Temporal lobe (tissue), 2 donors: ENCODE data around the gene CASK. TPM values are rescaled to one million over a fixed set of nuclear protein-coding genes. Genes with fewer than 3 reads are reported as not detected.

Source experiments
- small RNA-seq: library from RNA; depleted of rRNA; stranded (forward); fragments of <200 nt; gene quantifications from one replicate; pipeline ENCODE3, GENCODE V24; 2014; ENCODE audit warnings: low replicate concordance
- total RNA-seq: library from RNA; depleted of rRNA; stranded (reverse); fragments of >200 nt; gene quantifications from one replicate; pipeline ENCODE4 v1.2.3, GENCODE V29; 2014

CASK gene
- total RNA-seq, 1 donor from 2014 or later: 89.0 TPM

Small RNA genes lying within 50 kb of the gene (small RNA-seq; reads per million reads assigned to genes)
- gene AL353691.2 (not detected), gene RN7SL144P (not detected), gene RNU6-1321P (not detected), gene RNU6-202P (not detected)

Other genes with a start within 250 kb of the CASK start
- gene GPR34, start 234.6 kb downstream of the CASK start, total RNA-seq: 3.4 TPM
- not detected for gene GPR82, start 199.4 kb downstream of the CASK start, total RNA-seq